ENCODE data around the gene TDRD12. TPM values are rescaled to one million over a fixed set of nuclear protein-coding genes. Genes with fewer than 3 reads are reported as not detected.

The TDRD12 gene
- total RNA-seq, 1 experiment from 2014 or later, result 1.3 TPM

DNA sequence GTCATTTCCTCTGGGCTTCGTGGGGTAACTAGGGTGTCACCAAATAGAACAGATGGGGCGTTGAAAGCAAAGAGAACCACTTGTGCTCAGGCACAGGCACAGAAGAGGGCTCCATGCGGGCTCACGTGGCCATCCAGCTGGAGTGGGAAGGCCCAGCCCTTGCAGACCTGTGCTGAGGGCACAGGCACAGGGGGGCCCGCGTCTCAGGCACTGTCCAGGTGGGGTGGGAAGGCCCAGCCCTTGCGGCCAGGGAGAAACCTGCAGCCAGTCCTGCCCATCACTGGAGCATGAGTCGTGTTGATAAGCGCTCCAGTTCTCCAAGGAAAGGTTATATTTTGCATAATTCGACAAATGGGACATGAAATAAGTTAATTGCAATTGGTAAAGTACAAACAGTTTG, 92.5 kb downstream of the TDRD12 start:
- H3K4ac ChIP-seq (ENCODE audit: low read depth, low read length), result no peak overlapping the region
- H3K14ac ChIP-seq (ENCODE audit: insufficient read depth, low read length), result no peak overlapping the region; the same call in 1 of the 2 replicates
- H3K18ac ChIP-seq (ENCODE audit: insufficient read length, low read depth, low read length), result no peak overlapping the region
- no CpG with 5 or more reads among the region's 10 CpGs for WGBS (ENCODE audit: extremely low coverage, insufficient read length, low lambda C conversion rate)
- H2BK12ac ChIP-seq (ENCODE audit: insufficient read length, low read depth, low read length), result no peak overlapping the region
- H2AFZ ChIP-seq (ENCODE audit: low read length), result no peak overlapping the region
- no peak overlapping the region for H3K56ac ChIP-seq (ENCODE audit: insufficient read length, low read depth, low read length)
- H4K20me1 ChIP-seq (ENCODE audit: control insufficient read depth, insufficient read depth, insufficient read length), result no peaks in the 10 kb centered on the region
- H3K79me1 ChIP-seq (ENCODE audit: insufficient read depth, low read depth, low read length, poor library complexity, severe bottlenecking), result no peaks in the 10 kb centered on the region
- H3T11ph ChIP-seq (ENCODE audit: low read length), result no peak overlapping the region
- no peak overlapping the region for H2BK5ac ChIP-seq (ENCODE audit: insufficient read length, low read length)
- DNase-seq, result no peak
- H3K79me2 ChIP-seq (ENCODE audit: insufficient read depth, low read length), result no peaks in the 10 kb centered on the region
- no peak overlapping the region for H4K8ac ChIP-seq (replicated peaks; ENCODE audit: insufficient read length, low read depth, low read length)
- Mint-ChIP-seq H3K9me3 (no peaks in the 10 kb centered on the region), H3K36me3 (ENCODE audit: insufficient read depth in 1 of 3, low read depth in 3 of 3) (no peaks in the 10 kb centered on the region), H3K27me3 (ENCODE audit: low read depth) (no peaks in the 10 kb centered on the region; the same call in none of the 2 replicates), H3K4me3 (no peak overlapping the region), H3K4me1 (peaks cover 18 to 30% of the 10 kb centered on the region in 2 experiments), H3K27ac (no peak overlapping the region)
- H3K27ac ChIP-seq (ENCODE audit: insufficient read length, low read depth, low read length), result no peak overlapping the region
- H2AK5ac ChIP-seq (ENCODE audit: insufficient read length, low read length), result no peak overlapping the region
- no peak overlapping the region for H2BK20ac ChIP-seq (ENCODE audit: low read depth, low read length, poor library complexity, severe bottlenecking)
- no peaks in the 10 kb centered on the region for H3K4me1 ChIP-seq (ENCODE audit: insufficient read depth, low read length)
- TF ChIP-seq, protein P1, sequence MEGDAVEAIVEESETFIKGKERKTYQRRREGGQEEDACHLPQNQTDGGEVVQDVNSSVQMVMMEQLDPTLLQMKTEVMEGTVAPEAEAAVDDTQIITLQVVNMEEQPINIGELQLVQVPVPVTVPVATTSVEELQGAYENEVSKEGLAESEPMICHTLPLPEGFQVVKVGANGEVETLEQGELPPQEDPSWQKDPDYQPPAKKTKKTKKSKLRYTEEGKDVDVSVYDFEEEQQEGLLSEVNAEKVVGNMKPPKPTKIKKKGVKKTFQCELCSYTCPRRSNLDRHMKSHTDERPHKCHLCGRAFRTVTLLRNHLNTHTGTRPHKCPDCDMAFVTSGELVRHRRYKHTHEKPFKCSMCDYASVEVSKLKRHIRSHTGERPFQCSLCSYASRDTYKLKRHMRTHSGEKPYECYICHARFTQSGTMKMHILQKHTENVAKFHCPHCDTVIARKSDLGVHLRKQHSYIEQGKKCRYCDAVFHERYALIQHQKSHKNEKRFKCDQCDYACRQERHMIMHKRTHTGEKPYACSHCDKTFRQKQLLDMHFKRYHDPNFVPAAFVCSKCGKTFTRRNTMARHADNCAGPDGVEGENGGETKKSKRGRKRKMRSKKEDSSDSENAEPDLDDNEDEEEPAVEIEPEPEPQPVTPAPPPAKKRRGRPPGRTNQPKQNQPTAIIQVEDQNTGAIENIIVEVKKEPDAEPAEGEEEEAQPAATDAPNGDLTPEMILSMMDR (conservative IDR thresholded peaks at IDR 0.05), result no peak
- no peaks in the 10 kb centered on the region for H3K9me3 ChIP-seq (ENCODE audit: control insufficient read depth, low read depth, low read length)
- no peak overlapping the region for H3K9ac ChIP-seq (ENCODE audit: extremely low read depth, insufficient read length, low read length)
- H3K23me2 ChIP-seq (ENCODE audit: insufficient read length, low read depth, low read length, poor library complexity, severe bottlenecking), result no peaks in the 10 kb centered on the region
- H2BK15ac ChIP-seq (ENCODE audit: low read depth, low read length), result no peak overlapping the region
- no peak overlapping the region for H4K5ac ChIP-seq (ENCODE audit: insufficient read length, low read depth, low read length)
- H3K4me2 ChIP-seq (ENCODE audit: insufficient read depth, insufficient read length, low read length), result no peak overlapping the region
- no peaks in the 10 kb centered on the region for H3K27me3 ChIP-seq (ENCODE audit: insufficient read depth, low read length)
- H4K91ac ChIP-seq (ENCODE audit: insufficient read length, low read depth, low read length), result no peak overlapping the region
- no peak overlapping the region for H2BK120ac ChIP-seq (ENCODE audit: low read depth, low read length, poor library complexity, severe bottlenecking)
- H3K23ac ChIP-seq (ENCODE audit: insufficient read length, low read depth, low read length), result no peak overlapping the region

Measured in H9 (cell line).